Umbilical cord (tissue), 2 donors: Measurements from ENCODE around the gene EEFSEC. TPM values are rescaled to one million over a fixed set of nuclear protein-coding genes. Genes with fewer than 3 reads are reported as not detected.

Experiments
- DNase-seq: peaks from one replicate; pipeline ENCODE4 v3.0.0-alpha.2; 2015; ENCODE audit warnings: low spot score
- total RNA-seq: library from RNA; depleted of rRNA; stranded (reverse); fragments of >200 nt; gene quantifications from one replicate; pipeline ENCODE4 v1.2.3, GENCODE V29; 2014; ENCODE audit warnings: low replicate concordance; ENCODE audit not compliant: insufficient read depth

Gene EEFSEC
- total RNA-seq, 1 donor from 2014 or later, result 9.6 TPM

GRCh38 chr3:128383316-128384235, 230.3 kb downstream of the EEFSEC start:
- DNase-seq, result peak; percentile 83

GRCh38 chr3:128385080-128385832, 232.0 kb downstream of the EEFSEC start:
- DNase-seq, result peak; percentile 78

- no peak for DNase-seq
Measured at GRCh38 chr3:128388932-128389331, 235.7 kb downstream of the EEFSEC start.

- DNase-seq, result no peak
Measured at GRCh38 chr3:128390867-128391266, 237.6 kb downstream of the EEFSEC start.

- DNase-seq, result no peak
Measured at GRCh38 chr3:128392021-128392420, 238.7 kb downstream of the EEFSEC start.

GRCh38 chr3:128392818-128393544, 239.7 kb downstream of the EEFSEC start:
- no peak for DNase-seq

GRCh38 chr3:128394033-128394432, 240.8 kb downstream of the EEFSEC start:
- peak; percentile 37 for DNase-seq

GRCh38 chr3:128395046-128395445, 241.8 kb downstream of the EEFSEC start:
- DNase-seq, result no peak

GRCh38 chr3:128395500-128396162, 242.3 kb downstream of the EEFSEC start:
- DNase-seq, result peak; percentile 94

GRCh38 chr3:128397484-128397883, 244.2 kb downstream of the EEFSEC start:
- no peak for DNase-seq

GRCh38 chr3:128398586-128398985, 245.3 kb downstream of the EEFSEC start:
- DNase-seq, result no peak

- DNase-seq, result no peak
Measured at GRCh38 chr3:128399221-128399915, 246.1 kb downstream of the EEFSEC start.

GRCh38 chr3:128400671-128401070, 247.4 kb downstream of the EEFSEC start:
- no peak for DNase-seq

GRCh38 chr3:128402319-128402718, 249.0 kb downstream of the EEFSEC start:
- no peak for DNase-seq

- no peak for DNase-seq
Measured at GRCh38 chr3:128402998-128403397, 249.7 kb downstream of the EEFSEC start.

- no peak for DNase-seq
Measured at GRCh38 chr3:128404276-128405068, 251.2 kb downstream of the EEFSEC start.

GRCh38 chr3:128405554-128406277, 252.4 kb downstream of the EEFSEC start:
- no peak for DNase-seq

- no peak for DNase-seq
Measured at GRCh38 chr3:128407247-128407646, 254.0 kb downstream of the EEFSEC start.

GRCh38 chr3:128408012-128408692, 254.9 kb downstream of the EEFSEC start:
- no peak for DNase-seq
